IPS-15b (cell line): ENCODE results near the gene SACS.
"Not testable (repeated sequence)": the region's sequence is repeated elsewhere in the genome, so short reads cannot be mapped to it uniquely, and the experiment has no call there.

Source experiments
- H3K27me3 ChIP-seq: one replicate; pipeline ENCODE4 v1.6.1; 2013; ENCODE audit warnings: low read length; ENCODE audit not compliant: control insufficient read depth, insufficient read depth
- H3K36me3 ChIP-seq: one replicate; pipeline ENCODE4 v1.6.1; 2013; ENCODE audit warnings: low read length; ENCODE audit not compliant: control insufficient read depth, insufficient read depth
- H3K4me1 ChIP-seq: one replicate; pipeline ENCODE4 v1.6.1; 2013; ENCODE audit warnings: mild to moderate bottlenecking, low read length; ENCODE audit not compliant: control insufficient read depth, insufficient read depth
- H3K4me3 ChIP-seq: one replicate; pipeline ENCODE4 v1.5.1; 2013; ENCODE audit warnings: low read depth, low read length
- H3K9ac ChIP-seq: one replicate; pipeline ENCODE4 v1.6.1; 2013; ENCODE audit warnings: low read depth, mild to moderate bottlenecking, low read length
- H3K9me3 ChIP-seq: one replicate; pipeline ENCODE4 v1.6.1; 2013; ENCODE audit warnings: mild to moderate bottlenecking, low read length; ENCODE audit not compliant: control insufficient read depth, insufficient read depth

SACS gene

GRCh38 chr13:23320926-23321534, 112.5 kb downstream of the SACS start:
- no peaks in the 10 kb centered on the region for H3K27me3 ChIP-seq
- no peak overlapping the region for H3K9ac ChIP-seq
- H3K9me3 ChIP-seq = no peaks in the 10 kb centered on the region
- H3K36me3 ChIP-seq = no peaks in the 10 kb centered on the region
- H3K4me3 ChIP-seq = no peak overlapping the region
- peaks cover 7% of the 10 kb centered on the region for H3K4me1 ChIP-seq

- H3K27me3 ChIP-seq = no peaks in the 10 kb centered on the region
- H3K9ac ChIP-seq = no peak overlapping the region
- no peak overlapping the region for H3K4me3 ChIP-seq
- no peaks in the 10 kb centered on the region for H3K9me3 ChIP-seq
- H3K4me1 ChIP-seq = peaks cover 7% of the 10 kb centered on the region
- no peaks in the 10 kb centered on the region for H3K36me3 ChIP-seq
These were observed 113.6 kb downstream of the SACS start for GRCh38 chr13:23319883-23320224.

GRCh38 chr13:23314837-23315236, 118.7 kb downstream of the SACS start:
- H3K4me3 ChIP-seq, H3K4me1 ChIP-seq, H3K36me3 ChIP-seq, H3K27me3 ChIP-seq, H3K9ac ChIP-seq, H3K9me3 ChIP-seq: not testable (repeated sequence)

- no peaks in the 10 kb centered on the region for H3K27me3 ChIP-seq
- H3K36me3 ChIP-seq = no peaks in the 10 kb centered on the region
These were observed 140.9 kb downstream of the SACS start for GRCh38 chr13:23292586-23292985.

GRCh38 chr13:23289917-23290357, 143.6 kb downstream of the SACS start:
- Histone ChIP-seq H3K27me3 (no peaks in the 10 kb centered on the region), H3K4me3 (no peak overlapping the region), H3K4me1 (no peaks in the 10 kb centered on the region), H3K36me3 (no peaks in the 10 kb centered on the region), H3K9me3 (no peaks in the 10 kb centered on the region), H3K9ac (no peak overlapping the region)

More at GRCh38 chr13:23292586-23292985, 140.9 kb downstream of the SACS start:
- Histone ChIP-seq H3K9me3 (no peaks in the 10 kb centered on the region), H3K4me3 (no peak overlapping the region), H3K4me1 (no peaks in the 10 kb centered on the region), H3K9ac (no peak overlapping the region)

- no peak overlapping the region for H3K4me3 ChIP-seq
- H3K9ac ChIP-seq = no peak overlapping the region
- no peaks in the 10 kb centered on the region for H3K27me3 ChIP-seq
- H3K9me3 ChIP-seq = no peaks in the 10 kb centered on the region
- H3K36me3 ChIP-seq = no peaks in the 10 kb centered on the region
- no peaks in the 10 kb centered on the region for H3K4me1 ChIP-seq
These were observed 144.5 kb downstream of the SACS start for GRCh38 chr13:23288995-23289394.

GRCh38 chr13:23288564-23288963, 144.9 kb downstream of the SACS start:
- H3K9ac ChIP-seq = no peak overlapping the region
- no peaks in the 10 kb centered on the region for H3K36me3 ChIP-seq
- no peaks in the 10 kb centered on the region for H3K27me3 ChIP-seq
- no peaks in the 10 kb centered on the region for H3K9me3 ChIP-seq
- H3K4me3 ChIP-seq = no peak overlapping the region
- no peaks in the 10 kb centered on the region for H3K4me1 ChIP-seq

GRCh38 chr13:23279321-23279720, 154.2 kb downstream of the SACS start:
- no peaks in the 10 kb centered on the region for H3K4me1 ChIP-seq
- H3K9me3 ChIP-seq = no peaks in the 10 kb centered on the region
- H3K36me3 ChIP-seq = no peaks in the 10 kb centered on the region
- H3K4me3 ChIP-seq = no peak overlapping the region
- H3K9ac ChIP-seq = no peak overlapping the region
- no peaks in the 10 kb centered on the region for H3K27me3 ChIP-seq
